HG02798 (cell line): ENCODE measurements around the gene PSMD3.

ENCODE experiments used
- ATAC-seq: cut with Tn5 transposase; IDR thresholded peaks from one replicate; pipeline ENCODE4 v1.9.1; 2021; ENCODE audit warnings: mild to moderate bottlenecking; ENCODE audit not compliant: unreplicated experiment, poor library complexity

PSMD3 gene

GRCh38 chr17:40038882-40039513 lies 58.4 kb downstream of the PSMD3 start:
- no peak for ATAC-seq

- no peak for ATAC-seq
Observed at GRCh38 chr17:40041196-40041595, 60.6 kb downstream of the PSMD3 start.
